CD4-positive, alpha-beta T cell treated with Interleukin-17A for 4 hours (primary cell): ENCODE results near the gene SLC5A10.
"Not testable (repeated sequence)": the region's sequence is repeated elsewhere in the genome, so short reads cannot be mapped to it uniquely, and the experiment has no call there.

Experiments
- DNase-seq: peaks from one replicate; pipeline ENCODE4 v3.0.0-alpha.2; 2020; ENCODE audit warnings: mixed read lengths

Gene SLC5A10

DNA sequence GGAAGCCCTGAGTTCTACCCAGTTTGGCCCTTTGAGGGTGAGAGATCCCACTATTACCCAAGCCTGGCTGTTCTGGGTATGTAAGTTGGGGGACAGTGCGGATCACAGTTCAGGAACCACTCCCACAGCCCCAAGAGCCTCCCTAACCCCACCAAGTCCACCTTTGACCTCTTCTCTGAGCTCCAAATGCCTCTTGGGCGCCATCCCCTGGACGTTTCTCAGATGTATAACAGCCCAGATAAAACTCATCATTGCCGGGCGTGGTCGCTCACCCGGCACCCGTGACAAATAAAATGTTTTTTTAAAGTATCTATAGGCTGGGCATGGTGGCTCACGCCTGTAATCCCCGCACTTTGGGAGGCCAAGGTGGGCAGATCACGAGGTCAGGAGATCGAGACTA, 103.5 kb downstream of the SLC5A10 start:
- not testable (repeated sequence) for DNase-seq

DNA sequence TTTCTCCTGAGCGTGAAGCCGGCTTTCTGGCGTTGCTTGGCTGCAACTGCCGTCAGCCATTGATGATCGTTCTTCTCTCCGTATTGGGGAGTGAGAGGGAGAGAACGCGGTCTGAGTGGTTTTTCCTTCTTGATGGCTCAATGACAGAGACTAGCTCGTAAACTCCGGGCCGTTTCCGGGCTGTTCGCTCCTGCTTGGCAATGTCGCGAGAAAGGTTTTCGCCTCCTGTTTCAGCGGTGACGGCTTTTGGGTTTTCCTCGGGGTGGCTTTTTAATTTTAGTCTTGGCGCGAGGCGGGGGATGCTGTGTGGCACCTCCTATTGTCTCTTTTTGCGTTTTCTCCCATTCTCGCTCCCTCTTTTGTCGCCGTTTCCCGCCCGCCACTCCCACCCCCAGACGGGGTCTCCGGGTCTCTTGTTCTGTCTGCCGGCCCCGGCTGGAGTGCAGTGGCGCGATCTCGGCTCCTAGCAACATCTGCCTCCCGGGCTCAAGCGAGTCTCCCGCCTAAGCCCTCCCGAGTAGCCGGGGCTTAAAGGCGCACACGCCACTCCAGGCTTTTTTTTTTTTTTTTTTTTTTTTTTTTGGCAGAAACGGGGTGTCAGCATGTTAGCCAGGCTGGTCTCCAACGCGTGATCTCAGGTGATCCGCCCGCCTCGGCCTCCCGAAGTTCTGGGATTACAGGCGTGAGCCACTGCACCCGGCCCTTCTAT, 110.2 kb downstream of the SLC5A10 start:
- DNase-seq = not testable (repeated sequence)

DNA sequence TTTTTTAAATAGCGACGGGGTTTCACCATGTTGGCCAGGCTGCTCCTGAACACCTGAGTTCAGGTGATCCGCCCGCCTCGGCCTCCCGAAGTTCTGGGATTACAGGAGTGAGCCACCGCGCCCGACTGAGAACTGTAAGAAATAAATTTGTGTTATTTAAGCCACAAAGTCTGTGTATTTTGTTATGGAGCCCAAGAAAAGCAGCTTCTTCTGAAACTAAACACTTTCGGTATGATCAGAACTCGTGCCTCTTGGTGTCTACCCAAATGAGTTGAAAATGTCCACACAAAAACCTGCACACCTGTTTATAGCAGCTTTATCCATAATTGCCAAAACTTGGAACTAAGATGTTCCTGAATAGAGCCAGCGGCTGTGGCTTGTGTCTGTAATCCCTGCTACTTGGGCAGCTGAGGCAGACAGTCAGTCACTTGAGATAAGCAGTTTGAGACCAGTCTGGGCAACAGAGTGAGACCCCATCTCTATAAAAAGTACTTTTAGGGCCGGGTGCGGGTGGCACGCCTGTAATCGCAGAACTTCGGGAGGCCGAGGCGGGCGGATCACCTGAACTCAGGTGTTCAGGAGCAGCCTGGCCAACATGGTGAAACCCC, 110.9 kb downstream of the SLC5A10 start:
- DNase-seq = not testable (repeated sequence)

DNA sequence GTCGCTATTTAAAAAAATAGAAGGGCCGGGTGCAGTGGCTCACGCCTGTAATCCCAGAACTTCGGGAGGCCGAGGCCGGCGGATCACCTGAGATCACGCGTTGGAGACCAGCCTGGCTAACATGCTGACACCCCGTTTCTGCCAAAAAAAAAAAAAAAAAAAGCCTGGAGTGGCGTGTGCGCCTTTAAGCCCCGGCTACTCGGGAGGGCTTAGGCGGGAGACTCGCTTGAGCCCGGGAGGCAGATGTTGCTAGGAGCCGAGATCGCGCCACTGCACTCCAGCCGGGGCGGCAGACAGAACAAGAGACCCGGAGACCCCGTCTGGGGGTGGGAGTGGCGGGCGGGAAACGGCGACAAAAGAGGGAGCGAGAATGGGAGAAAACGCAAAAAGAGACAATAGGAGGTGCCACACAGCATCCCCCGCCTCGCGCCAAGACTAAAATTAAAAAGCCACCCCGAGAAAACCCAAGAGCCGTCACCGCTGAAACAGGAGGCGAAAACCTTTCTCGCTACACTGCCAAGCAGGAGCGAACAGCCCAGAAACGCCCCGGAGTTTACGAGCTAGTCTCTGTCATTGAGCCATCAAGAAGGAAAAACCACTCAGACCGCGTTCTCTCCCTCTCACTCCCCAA, 111.5 kb downstream of the SLC5A10 start:
- not testable (repeated sequence) for DNase-seq

DNA sequence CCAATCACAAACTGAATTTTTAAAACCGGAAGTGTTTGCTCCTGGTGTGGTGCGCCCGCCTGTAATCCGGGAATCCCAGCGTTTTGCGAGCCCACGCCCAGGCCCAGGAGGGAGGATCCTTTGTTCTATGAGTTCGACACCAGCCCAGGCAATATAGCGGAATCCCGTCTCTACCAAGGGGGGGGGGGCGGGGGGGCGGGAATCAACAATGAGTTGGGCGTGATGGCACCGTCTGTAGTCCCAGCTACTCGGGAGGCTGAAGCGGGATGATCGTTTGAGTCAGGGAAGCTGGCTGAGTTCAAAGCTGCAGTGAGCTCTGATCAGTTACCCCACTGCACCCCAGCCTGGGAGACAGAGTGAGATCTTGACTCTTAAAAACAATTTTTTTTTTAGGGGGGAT, 112.4 kb downstream of the SLC5A10 start:
- peak; percentile 8 for DNase-seq

DNA sequence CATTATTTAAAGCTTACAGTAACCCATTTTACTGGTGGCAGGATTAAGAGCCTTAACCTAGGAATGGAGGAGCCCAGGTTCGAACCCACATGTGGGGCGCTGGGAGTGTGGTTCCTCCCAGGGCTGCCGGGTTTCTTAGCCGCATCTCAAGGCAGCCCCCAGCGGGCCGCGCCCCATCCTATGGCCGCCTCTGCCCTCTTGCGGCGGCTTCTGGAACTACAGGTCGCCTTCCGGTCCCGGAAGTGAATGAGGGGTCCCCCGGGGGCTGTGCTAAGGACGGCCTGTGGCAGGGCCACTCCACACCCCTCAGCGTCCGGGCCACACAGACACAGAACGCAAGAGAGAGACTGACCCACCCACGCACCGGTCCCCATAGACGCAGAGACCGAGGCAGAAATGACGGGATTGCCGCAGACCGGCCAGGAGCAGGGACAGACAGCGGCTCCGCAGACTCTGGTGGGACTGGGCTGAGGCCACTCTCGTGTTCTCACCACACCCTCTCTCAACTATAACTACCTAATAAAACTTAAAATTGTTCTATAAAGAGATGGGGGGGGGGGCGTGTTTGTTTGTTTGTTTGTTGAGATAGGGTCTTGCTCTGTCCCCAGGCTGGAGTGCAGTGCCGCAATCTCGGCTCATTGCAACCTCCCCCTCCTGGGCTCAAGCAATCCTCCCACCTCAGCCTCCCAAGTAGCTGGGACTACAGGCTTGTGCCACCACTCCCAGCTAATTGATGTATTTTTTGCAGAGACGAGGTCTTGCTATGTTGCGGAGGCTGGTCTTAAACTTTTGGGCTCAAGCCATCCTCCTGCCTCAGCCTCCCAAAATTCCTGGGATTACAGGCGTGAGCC, 118.6 kb downstream of the SLC5A10 start:
- not testable (repeated sequence) for DNase-seq
